GM12878 (cell line): ENCODE results near the gene RACGAP1. TPM values are rescaled to one million over a fixed set of nuclear protein-coding genes. Genes with fewer than 3 reads are reported as not detected.

Experiments
- ATAC-seq: fragments of 200-7000 bp; cut with Tn5 transposase; 3 replicates; pipeline ENCODE4 v1.9.1; 2020; ENCODE audit warnings: mild to moderate bottlenecking, moderate library complexity
- BruUV-seq: library from RNA; stranded (reverse); fragments of 400-500 nt; replicated peaks from 2 replicates; lab custom pipeline; 2021; lab: Mats Ljungman, UMichigan
- CTCF ChIA-PET: fragments of 300-600 bp; sonication (Branson Sonifier 250); formaldehyde crosslinking; extraction: SDS; loops from one replicate; lab custom pipeline; 2021; ENCODE audit warnings: inconsistent platforms; lab: Yijun Ruan, JAX
- POLR2A ChIA-PET: fragments of 350-600 bp; formaldehyde crosslinking; extraction: SDS; loops from one replicate; lab custom pipeline; 2021; ENCODE audit warnings: inconsistent platforms; lab: Charles Lee
- RAD21 ChIA-PET: fragments of 300-600 bp; sonication (Branson Sonifier 250); formaldehyde crosslinking; loops from one replicate; lab custom pipeline; 2023; ENCODE audit warnings: antibody characterized with exemption; ENCODE audit not compliant: unreplicated experiment; lab: Charles Lee
- SMC1A ChIA-PET: fragments of 300-600 bp; sonication (Branson Sonifier 250); formaldehyde crosslinking; loops from one replicate; lab custom pipeline; 2023; ENCODE audit not compliant: unreplicated experiment, uncharacterized antibody; lab: Charles Lee
- DNase-seq: peaks from one replicate; pipeline ENCODE4 v3.0.0-alpha.2; 2011; ENCODE audit warnings: low read depth, low spot score
- FAIRE-seq: peaks from 3 replicates; lab custom pipeline; 2011; peaks lifted over from hg19 to GRCh38; lab: Jason Lieb, UNC
- H2AFZ ChIP-seq: 2 replicates; pipeline ENCODE4 v1.6.0; 2011; ENCODE audit warnings: low read depth, low read length, control low read depth; ENCODE audit not compliant: control insufficient read depth
- H3K27ac ChIP-seq: 2 replicates; pipeline ENCODE4 v1.5.1; 2011; ENCODE audit warnings: control low read depth; ENCODE audit not compliant: control insufficient read depth, insufficient read depth
- H3K27me3 ChIP-seq, 2 experiments: replicated peaks in 1 of 2; 2 replicates each; pipeline versions ENCODE4 v1.6.0 to v1.6.1; 2011; ENCODE audit warnings: low read length in 1 of 2; ENCODE audit not compliant: control insufficient read depth in 2 of 2, insufficient read depth in 2 of 2
- H3K36me3 ChIP-seq, 2 experiments: 2 replicates each; pipeline ENCODE4 v1.5.1; 2011; ENCODE audit warnings: low read length in 1 of 2; ENCODE audit not compliant: control insufficient read depth in 2 of 2, insufficient read depth in 2 of 2
- H3K4me1 ChIP-seq: 2 replicates; pipeline ENCODE4 v1.6.1; 2011; ENCODE audit warnings: mild to moderate bottlenecking, low read length, moderate library complexity, mixed read lengths; ENCODE audit not compliant: control insufficient read depth, insufficient read depth
- H3K4me2 ChIP-seq: 2 replicates; pipeline ENCODE4 v1.6.0; 2011; ENCODE audit warnings: control low read depth; ENCODE audit not compliant: control insufficient read depth, insufficient read depth
- H3K4me3 ChIP-seq: fragments of 200-600 bp; sonication (generic); 2 replicates; pipeline ENCODE4 v1.5.1; 2016
- H3K79me2 ChIP-seq: 2 replicates; pipeline ENCODE4 v1.6.0; 2011; ENCODE audit warnings: low read length; ENCODE audit not compliant: control insufficient read depth, insufficient read depth
- H3K9ac ChIP-seq: 2 replicates; pipeline ENCODE4 v1.8.0; 2011; ENCODE audit warnings: low read length, control low read depth, mixed read lengths; ENCODE audit not compliant: control insufficient read depth, insufficient read depth
- H3K9me3 ChIP-seq: replicated peaks from 3 replicates; pipeline ENCODE4 v1.5.1; 2011; ENCODE audit warnings: mild to moderate bottlenecking, low read length; ENCODE audit not compliant: control insufficient read depth, insufficient read depth
- H4K20me1 ChIP-seq: 2 replicates; pipeline ENCODE4 v1.6.0; 2011; ENCODE audit not compliant: control insufficient read depth, insufficient read depth
- BHLHE40 ChIP-seq, 2 experiments: fragments of 450-650 bp in 1 of 2; IDR thresholded peaks; 2 replicates each; pipeline ENCODE4 v1.6.1; 2011 to 2017; ENCODE audit warnings: low read depth in 2 of 2, borderline replicate concordance in 1 of 2, improper control_type of control experiment in 1 of 2, low read length in 1 of 2, mild to moderate bottlenecking in 1 of 2
- BMI1 ChIP-seq: fragments of 450-650 bp; IDR thresholded peaks from 2 replicates; pipeline ENCODE4 v1.6.1; 2016; ENCODE audit warnings: mild to moderate bottlenecking, moderate library complexity, borderline replicate concordance
- CBFB ChIP-seq: IDR thresholded peaks from 2 replicates; pipeline ENCODE4 v1.6.1; 2016; ENCODE audit warnings: antibody characterized with exemption, low read depth
- CHD1 ChIP-seq: IDR thresholded peaks from 2 replicates; pipeline ENCODE4 v1.6.1; 2012; ENCODE audit warnings: low read depth, low read length, improper control_type of control experiment
- CREB1 ChIP-seq: IDR thresholded peaks from 2 replicates; pipeline ENCODE4 v1.6.1; 2012; ENCODE audit warnings: low read depth, mild to moderate bottlenecking, inconsistent platforms
- HCFC1 ChIP-seq: fragments of 150-350 bp; IDR thresholded peaks from 2 replicates; pipeline ENCODE4 v1.6.1; 2014; ENCODE audit warnings: low read length
- POLR2AphosphoS2 ChIP-seq: IDR thresholded peaks from 2 replicates; pipeline ENCODE4 v1.6.1; 2011; ENCODE audit warnings: low read depth, mild to moderate bottlenecking, low read length, improper control_type of control experiment, moderate library complexity
- RCOR1 ChIP-seq: conservative IDR thresholded peaks from 2 replicates; pipeline ENCODE4 v1.6.1; 2012; ENCODE audit warnings: low read depth, low read length, improper control_type of control experiment
- ZSCAN29 ChIP-seq: fragments of 450-650 bp; IDR thresholded peaks from 2 replicates; pipeline ENCODE4 v1.6.1; 2017; ENCODE audit warnings: mild to moderate bottlenecking, moderate library complexity
- WGBS: methylation state at CpG from one replicate; pipeline ENCODE4 v1.1.6; 2016; ENCODE audit warnings: low lambda C conversion rate; ENCODE audit not compliant: insufficient replicate concordance, insufficient coverage; ENCODE audit errors: missing lambda C conversion rate; 5-methylcytosine and 5-hydroxymethylcytosine counted together
- in situ Hi-C: fragments of 300-500 bp; cut with MboI; formaldehyde crosslinking; loops from 9 replicates; pipeline ENCODE4 v1.14.3; 2018; ENCODE audit warnings: mixed read lengths
- intact Hi-C: fragments of 100-400 bp; cut with micrococcal nuclease; formaldehyde crosslinking; loops from one replicate; pipeline ENCODE4 v1.14.2; 2022; ENCODE audit not compliant: unreplicated experiment
- polyA plus RNA-seq, 11 experiments: library from polyadenylated mRNA; depleted of rRNA in 4 of 11; unstranded in 6 of 11; stranded (reverse) in 5 of 11; fragments of >200 nt; fragmentation: Nextera tagmentation in 4 of 11; fragmentation: Illumina TruSeq in 1 of 11; extraction: Ambion mirVana in 4 of 11; extraction: Trizol in 1 of 11; gene quantifications; 1 replicate in 1 of 11; 2 replicates in 10 of 11; pipeline versions ENCODE4 v1.2.1 to v1.2.3, GENCODE V29; 2011 to 2016; ENCODE audit warnings: inconsistent platforms in 2 of 11, missing spikeins in 2 of 11, low read depth in 1 of 11
- total RNA-seq, 4 experiments: library from RNA; depleted of rRNA in 3 of 4; stranded (reverse); fragments of >200 nt in 3 of 4; fragmentation: Illumina TruSeq in 1 of 4; extraction: Trizol in 1 of 4; gene quantifications; 2 replicates each; pipeline versions ENCODE4 v1.2.1 to v1.2.3, GENCODE V29; 2013 to 2021
- TF ChIP-seq, protein P1 (sequence below): fragments of 450-650 bp; formaldehyde crosslinking; IDR thresholded peaks from 2 replicates; pipeline ENCODE4 v1.4.0; 2020; ENCODE audit warnings: mild to moderate bottlenecking, moderate library complexity
- TF ChIP-seq, protein P2 (sequence below): IDR thresholded peaks from 2 replicates; pipeline ENCODE4 v1.6.1; 2012; ENCODE audit warnings: mild to moderate bottlenecking, low read depth, low read length

Gene RACGAP1
- total and polyA plus RNA-seq, 10 of the 15 experiments (the other 5 are each of a cell fraction or from before 2014, with no cell fraction given) = 32.4 to 87.9 (median 76.2) TPM

DNA sequence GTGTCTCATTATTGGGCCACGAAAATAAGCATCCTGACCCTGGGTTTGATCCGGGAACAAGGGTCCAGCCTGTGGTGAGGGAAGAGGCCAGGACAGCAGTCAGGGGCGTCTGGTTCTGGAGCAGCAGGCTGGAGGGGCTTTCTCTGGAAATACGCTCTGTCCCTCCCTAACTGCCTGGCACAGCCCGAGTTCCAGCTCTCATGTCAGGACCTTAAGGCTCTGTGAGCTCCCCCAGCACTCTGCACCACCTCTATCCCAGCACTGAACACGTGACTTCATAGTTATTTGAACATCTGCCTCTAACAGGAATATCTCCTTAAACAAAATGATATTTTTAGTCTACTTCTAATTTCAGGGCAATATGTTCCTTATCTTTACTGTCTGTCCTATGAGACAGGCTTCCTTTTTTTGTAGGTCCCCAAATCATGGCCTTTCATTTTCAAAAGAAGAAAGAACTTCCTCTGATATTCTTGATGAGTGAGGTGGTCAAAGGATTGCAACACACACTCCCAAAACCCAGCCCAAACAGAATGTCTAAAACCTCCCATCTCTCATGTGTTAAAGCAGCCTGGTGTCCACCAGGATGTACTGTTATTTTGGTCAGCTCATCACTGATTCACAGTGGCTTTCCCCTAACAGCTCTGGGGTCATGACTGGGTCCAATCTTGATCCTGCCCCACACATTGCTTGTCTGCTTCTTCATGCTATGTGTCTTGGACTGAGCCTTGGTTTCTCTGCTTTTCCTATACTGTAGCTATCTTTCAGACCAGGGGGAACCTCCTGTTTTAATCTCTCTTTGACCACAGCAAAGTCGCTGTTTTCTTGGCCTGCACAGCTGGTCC, 42.8 kb downstream of the RACGAP1 start:
- CTCF ChIA-PET = interaction anchor here (1.0 to 7.7 kb wide), 4 partner anchors 15 to 102 kb away, joined by 3 to 68 read pairs (median 4); no protein-coding TSS in a partner anchor
- FAIRE-seq = no peak
- Histone ChIP-seq H3K4me3 (no peak overlapping the region), H4K20me1 (no peaks in the 10 kb centered on the region), H3K27me3 (no peaks in the 10 kb centered on the region), H3K79me2 (no peaks in the 10 kb centered on the region), H2AFZ (no peak overlapping the region), H3K4me2 (no peak overlapping the region), H3K36me3 (peaks cover 1 to 3% of the 10 kb centered on the region in 2 experiments; a peak in 3 of 4 replicates), H3K4me1 (no peaks in the 10 kb centered on the region), H3K27ac (no peak overlapping the region), H3K9me3 (no peaks in the 10 kb centered on the region), H3K9ac (no peak overlapping the region)
- no peak for DNase-seq
- RAD21 ChIA-PET = interaction anchor here (5.5 kb wide), 1 partner anchor 15 kb away, joined by 21 read pairs; no protein-coding TSS in a partner anchor
- ATAC-seq = no peak
- WGBS = 81% methylated on average over 7 of the region's 7 CpGs
- SMC1A ChIA-PET = interaction anchor here (0.7 to 1.0 kb wide), 3 partner anchors 10 to 24 kb away, joined by 3 read pairs; no protein-coding TSS in a partner anchor
- intact Hi-C loops = no loop called here
- in situ Hi-C loops = no loop called here
- POLR2A ChIA-PET = no interaction called here
- no TSS peak for BruUV-seq
- TF ChIP-seq, protein P1, sequence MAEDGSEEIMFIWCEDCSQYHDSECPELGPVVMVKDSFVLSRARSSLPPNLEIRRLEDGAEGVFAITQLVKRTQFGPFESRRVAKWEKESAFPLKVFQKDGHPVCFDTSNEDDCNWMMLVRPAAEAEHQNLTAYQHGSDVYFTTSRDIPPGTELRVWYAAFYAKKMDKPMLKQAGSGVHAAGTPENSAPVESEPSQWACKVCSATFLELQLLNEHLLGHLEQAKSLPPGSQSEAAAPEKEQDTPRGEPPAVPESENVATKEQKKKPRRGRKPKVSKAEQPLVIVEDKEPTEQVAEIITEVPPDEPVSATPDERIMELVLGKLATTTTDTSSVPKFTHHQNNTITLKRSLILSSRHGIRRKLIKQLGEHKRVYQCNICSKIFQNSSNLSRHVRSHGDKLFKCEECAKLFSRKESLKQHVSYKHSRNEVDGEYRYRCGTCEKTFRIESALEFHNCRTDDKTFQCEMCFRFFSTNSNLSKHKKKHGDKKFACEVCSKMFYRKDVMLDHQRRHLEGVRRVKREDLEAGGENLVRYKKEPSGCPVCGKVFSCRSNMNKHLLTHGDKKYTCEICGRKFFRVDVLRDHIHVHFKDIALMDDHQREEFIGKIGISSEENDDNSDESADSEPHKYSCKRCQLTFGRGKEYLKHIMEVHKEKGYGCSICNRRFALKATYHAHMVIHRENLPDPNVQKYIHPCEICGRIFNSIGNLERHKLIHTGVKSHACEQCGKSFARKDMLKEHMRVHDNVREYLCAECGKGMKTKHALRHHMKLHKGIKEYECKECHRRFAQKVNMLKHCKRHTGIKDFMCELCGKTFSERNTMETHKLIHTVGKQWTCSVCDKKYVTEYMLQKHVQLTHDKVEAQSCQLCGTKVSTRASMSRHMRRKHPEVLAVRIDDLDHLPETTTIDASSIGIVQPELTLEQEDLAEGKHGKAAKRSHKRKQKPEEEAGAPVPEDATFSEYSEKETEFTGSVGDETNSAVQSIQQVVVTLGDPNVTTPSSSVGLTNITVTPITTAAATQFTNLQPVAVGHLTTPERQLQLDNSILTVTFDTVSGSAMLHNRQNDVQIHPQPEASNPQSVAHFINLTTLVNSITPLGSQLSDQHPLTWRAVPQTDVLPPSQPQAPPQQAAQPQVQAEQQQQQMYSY (CRISPR knock-in tag) = no peak
- TF ChIP-seq CHD1 (no peak), CBFB (no peak), HCFC1 (no peak), ZSCAN29 (no peak), BMI1 (no peak), POLR2AphosphoS2 (no peak), BHLHE40 (IDR thresholded peaks at IDR 0.05; ENCODE audit: borderline replicate concordance in 1 of 2, low read depth in 2 of 2, low read length in 1 of 2) (no peak), RCOR1 (no peak), CREB1 (no peak)
- TF ChIP-seq, protein P2, sequence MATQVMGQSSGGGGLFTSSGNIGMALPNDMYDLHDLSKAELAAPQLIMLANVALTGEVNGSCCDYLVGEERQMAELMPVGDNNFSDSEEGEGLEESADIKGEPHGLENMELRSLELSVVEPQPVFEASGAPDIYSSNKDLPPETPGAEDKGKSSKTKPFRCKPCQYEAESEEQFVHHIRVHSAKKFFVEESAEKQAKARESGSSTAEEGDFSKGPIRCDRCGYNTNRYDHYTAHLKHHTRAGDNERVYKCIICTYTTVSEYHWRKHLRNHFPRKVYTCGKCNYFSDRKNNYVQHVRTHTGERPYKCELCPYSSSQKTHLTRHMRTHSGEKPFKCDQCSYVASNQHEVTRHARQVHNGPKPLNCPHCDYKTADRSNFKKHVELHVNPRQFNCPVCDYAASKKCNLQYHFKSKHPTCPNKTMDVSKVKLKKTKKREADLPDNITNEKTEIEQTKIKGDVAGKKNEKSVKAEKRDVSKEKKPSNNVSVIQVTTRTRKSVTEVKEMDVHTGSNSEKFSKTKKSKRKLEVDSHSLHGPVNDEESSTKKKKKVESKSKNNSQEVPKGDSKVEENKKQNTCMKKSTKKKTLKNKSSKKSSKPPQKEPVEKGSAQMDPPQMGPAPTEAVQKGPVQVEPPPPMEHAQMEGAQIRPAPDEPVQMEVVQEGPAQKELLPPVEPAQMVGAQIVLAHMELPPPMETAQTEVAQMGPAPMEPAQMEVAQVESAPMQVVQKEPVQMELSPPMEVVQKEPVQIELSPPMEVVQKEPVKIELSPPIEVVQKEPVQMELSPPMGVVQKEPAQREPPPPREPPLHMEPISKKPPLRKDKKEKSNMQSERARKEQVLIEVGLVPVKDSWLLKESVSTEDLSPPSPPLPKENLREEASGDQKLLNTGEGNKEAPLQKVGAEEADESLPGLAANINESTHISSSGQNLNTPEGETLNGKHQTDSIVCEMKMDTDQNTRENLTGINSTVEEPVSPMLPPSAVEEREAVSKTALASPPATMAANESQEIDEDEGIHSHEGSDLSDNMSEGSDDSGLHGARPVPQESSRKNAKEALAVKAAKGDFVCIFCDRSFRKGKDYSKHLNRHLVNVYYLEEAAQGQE = no peak
